SU-DHL-6 (cell line): ENCODE measurements around the gene SP110.

Experiments used
- EZH2phosphoT487 ChIP-seq: fragments of 200-600 bp; sonication (generic), shearing (Covaris generic); conservative IDR thresholded peaks from 2 replicates; pipeline ENCODE4 v1.6.1; 2018; ENCODE audit warnings: mild to moderate bottlenecking, antibody characterized with exemption, low read length, moderate library complexity, mixed read lengths
- TF ChIP-seq, protein P1 (sequence below): fragments of 200-600 bp; sonication (generic); IDR thresholded peaks from one replicate; pipeline ENCODE4 v1.5.1; 2017; ENCODE audit warnings: antibody characterized with exemption, mild to moderate bottlenecking, low read length, moderate library complexity; ENCODE audit not compliant: insufficient read depth, poor library complexity, severe bottlenecking

DNA sequence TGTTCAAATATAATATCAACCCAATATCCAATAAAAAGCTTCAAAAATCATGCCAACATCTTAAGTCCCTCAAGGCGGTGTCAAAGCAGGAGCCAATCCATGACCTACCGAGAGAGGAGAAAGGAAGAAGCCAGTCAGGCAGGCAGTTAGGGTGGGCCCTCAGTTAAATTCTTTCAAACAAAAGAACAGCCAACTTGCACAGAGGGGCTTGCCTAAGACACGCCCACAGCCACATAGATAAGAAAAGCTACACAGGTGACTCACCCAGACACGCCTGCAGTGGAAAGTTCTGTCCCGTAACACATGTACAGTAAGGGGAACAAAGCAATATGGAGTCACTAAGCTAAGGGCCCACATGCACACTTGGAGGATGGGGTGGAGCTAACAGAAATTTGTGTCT lies 61.3 kb downstream of the SP110 start:
- TF ChIP-seq, protein P1, sequence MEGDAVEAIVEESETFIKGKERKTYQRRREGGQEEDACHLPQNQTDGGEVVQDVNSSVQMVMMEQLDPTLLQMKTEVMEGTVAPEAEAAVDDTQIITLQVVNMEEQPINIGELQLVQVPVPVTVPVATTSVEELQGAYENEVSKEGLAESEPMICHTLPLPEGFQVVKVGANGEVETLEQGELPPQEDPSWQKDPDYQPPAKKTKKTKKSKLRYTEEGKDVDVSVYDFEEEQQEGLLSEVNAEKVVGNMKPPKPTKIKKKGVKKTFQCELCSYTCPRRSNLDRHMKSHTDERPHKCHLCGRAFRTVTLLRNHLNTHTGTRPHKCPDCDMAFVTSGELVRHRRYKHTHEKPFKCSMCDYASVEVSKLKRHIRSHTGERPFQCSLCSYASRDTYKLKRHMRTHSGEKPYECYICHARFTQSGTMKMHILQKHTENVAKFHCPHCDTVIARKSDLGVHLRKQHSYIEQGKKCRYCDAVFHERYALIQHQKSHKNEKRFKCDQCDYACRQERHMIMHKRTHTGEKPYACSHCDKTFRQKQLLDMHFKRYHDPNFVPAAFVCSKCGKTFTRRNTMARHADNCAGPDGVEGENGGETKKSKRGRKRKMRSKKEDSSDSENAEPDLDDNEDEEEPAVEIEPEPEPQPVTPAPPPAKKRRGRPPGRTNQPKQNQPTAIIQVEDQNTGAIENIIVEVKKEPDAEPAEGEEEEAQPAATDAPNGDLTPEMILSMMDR, result no peak
- no peak for TF ChIP-seq EZH2phosphoT487
